ENCODE results near the gene ZBP1.

ZBP1 gene

GRCh38 chr20:57568088-57568896, 51.9 kb downstream of the ZBP1 start:
- DNase-seq = no peak

- no peak for DNase-seq
Observed at GRCh38 chr20:57567471-57568079, 52.7 kb downstream of the ZBP1 start.

GRCh38 chr20:57566803-57567459, 53.3 kb downstream of the ZBP1 start:
- no peak for DNase-seq

GRCh38 chr20:57566399-57566798, 53.8 kb downstream of the ZBP1 start:
- no peak for DNase-seq

- no peak for DNase-seq
Observed at GRCh38 chr20:57564951-57565642, 55.1 kb downstream of the ZBP1 start.

GRCh38 chr20:57564180-57564802, 55.9 kb downstream of the ZBP1 start:
- DNase-seq = no peak

GRCh38 chr20:57563522-57563921, 56.7 kb downstream of the ZBP1 start:
- no peak for DNase-seq

- DNase-seq = no peak
Observed at GRCh38 chr20:57562541-57563465, 57.4 kb downstream of the ZBP1 start.

- no peak for DNase-seq
Observed at GRCh38 chr20:57561356-57562279, 58.6 kb downstream of the ZBP1 start.

GRCh38 chr20:57560554-57561355, 59.5 kb downstream of the ZBP1 start, which contains the start of gene PCK1:
TSS of gene PCK1 (plus strand) at chr20:57561110. CDS start at chr20:57561412, 302 bp downstream.
- DNase-seq = no peak

- no peak for DNase-seq
Observed at GRCh38 chr20:57559658-57560553, 60.3 kb downstream of the ZBP1 start.

- DNase-seq = no peak
Observed at GRCh38 chr20:57559289-57559634, 61.0 kb downstream of the ZBP1 start.

- DNase-seq = no peak
Observed at GRCh38 chr20:57558614-57559288, 61.5 kb downstream of the ZBP1 start.

GRCh38 chr20:57557926-57558613, 62.2 kb downstream of the ZBP1 start:
- DNase-seq = no peak

- DNase-seq = no peak
Observed at GRCh38 chr20:57556980-57557274, 63.3 kb downstream of the ZBP1 start.

GRCh38 chr20:57555457-57556184, 64.6 kb downstream of the ZBP1 start:
- DNase-seq = no peak
